Activated naive CD4-positive, alpha-beta T cell (primary cell): ENCODE data around the gene STK39.

Experiments
- DNase-seq, 4 experiments: peaks; one replicate each; lab custom pipeline; 2025; lab: John Stamatoyannopoulos, UW

The STK39 gene

DNA sequence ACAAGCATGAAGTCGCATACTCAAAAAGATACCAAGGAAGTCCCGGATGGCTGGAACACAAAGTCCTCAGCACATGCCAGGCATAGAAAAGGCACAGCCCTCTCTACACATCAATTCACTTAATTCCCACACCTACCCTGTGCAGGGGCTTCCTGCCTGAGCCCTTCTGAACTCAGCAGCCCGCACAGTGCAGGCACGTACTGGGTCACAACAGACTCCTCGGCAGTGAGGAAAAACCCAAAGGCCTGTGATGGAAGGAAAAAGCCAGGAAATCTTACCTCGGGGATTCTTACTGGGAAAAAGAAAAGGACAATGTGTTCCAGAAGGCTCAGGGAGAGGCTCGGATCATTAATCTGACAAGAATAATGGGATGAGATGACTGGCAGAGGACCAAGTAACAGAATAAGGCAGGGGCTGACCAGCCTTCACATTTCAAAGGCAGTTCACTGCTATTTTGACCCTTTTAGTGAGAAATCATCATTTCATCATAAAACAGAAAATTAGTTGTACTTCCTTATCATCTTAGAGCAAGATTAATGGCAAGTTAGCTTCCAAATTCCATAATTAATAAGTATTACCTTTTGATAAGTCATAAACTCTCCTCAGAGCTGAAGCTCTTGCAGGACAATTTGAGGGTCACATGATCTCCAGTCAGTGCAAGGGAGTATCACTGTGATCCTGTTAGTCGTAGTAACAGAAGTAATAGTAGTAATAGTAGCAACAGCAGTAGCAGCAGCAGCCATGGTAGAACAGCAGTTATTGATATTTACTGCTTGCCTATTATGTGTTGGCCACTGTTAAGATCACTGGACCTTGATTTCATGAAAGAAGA lies 87.4 kb downstream of the STK39 start:
- no peak for DNase-seq

DNA sequence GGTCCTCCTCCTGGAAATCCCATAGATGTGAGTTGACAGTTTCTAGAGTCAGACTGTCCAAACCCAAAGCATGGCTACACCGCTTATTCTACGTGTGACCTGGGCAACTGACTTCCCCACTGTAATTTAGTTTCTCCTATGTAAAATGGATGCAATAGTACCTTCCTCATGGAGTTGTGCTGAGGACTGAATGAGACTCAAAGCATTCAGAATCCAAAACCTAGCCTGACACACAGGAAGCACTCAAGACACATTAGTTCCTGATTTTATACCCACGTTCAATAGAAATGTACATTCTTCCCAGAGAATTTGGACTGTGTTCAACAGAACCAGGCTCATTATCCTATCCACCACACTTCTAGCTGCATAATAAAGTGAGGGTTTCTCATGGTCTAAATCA lies 88.8 kb downstream of the STK39 start:
- DNase-seq: no peak

DNA sequence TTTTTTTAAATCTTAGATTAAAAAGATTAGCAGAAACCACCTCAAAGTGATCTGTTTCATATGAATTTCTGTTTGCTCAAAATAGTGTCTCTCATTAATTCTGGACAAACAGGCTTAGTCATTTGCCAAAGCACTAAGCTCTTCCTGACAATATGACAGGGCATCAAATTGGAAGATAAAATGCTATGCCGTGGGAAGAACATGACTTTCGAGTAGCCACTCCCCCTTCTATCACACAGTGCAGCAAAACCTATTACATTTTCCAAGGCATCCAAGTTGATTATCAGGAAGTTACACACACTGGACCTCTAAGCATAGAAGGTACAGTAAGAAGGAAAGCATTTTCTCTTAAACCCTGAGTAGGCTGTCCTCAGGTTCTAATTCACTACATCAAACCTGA lies 89.5 kb downstream of the STK39 start:
- DNase-seq: no peak

DNA sequence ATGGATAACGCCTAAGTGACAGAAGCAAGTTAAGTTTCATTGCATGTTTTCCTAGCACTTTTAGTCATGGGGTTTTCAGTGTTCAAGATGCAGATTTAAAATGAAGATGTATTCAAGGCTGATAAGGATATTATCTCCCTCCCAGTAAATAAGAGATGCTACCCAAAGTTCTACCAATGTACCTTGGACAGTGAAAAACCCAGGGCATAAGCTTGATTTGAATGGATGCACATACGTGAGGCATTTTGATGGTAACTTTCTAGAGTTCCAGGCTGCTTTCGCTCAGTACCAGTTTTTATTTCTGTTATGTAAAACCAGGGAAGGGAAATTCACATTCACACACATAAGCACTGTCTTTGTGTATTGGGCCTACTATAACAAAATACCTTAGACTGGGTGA lies 90.3 kb downstream of the STK39 start:
- DNase-seq: no peak

DNA sequence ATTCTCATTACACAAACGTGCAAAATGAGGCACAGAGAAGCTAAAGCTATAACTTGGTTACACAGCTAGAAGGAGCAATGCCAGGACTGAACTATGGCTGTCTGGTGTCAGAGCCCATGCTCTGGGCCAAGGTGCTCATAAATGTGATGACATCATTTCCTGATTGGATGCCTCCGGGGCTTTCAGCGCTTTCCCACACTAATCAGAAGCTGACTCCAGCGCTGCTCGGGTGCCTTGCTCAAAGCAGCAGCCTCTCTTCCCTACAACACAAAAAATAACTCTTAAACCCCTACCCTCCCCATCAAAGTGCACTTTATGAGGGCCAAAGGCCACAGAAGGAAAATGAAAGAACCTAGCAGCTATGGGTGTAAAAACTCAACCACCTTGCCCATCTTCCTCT lies 90.7 kb downstream of the STK39 start:
- no peak for DNase-seq

DNA sequence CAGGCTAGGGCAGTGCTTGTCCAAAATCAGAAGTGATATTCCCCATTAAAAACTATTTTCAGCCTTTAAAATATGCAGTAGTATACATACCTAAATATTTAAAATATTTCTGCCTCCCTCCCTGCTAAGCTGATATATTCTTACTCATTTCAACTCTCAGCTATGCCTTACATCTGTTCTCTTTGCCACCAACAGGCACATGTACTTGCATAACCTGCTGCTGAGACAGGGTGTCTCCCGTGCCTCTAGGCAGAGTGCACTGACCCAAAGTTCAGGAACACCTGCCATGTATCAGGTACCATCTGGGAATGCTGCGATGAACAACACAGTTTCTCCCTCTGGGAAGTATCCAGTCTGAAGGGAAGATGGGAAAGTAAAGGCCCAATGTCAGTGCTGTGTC lies 91.7 kb downstream of the STK39 start:
- DNase-seq: no peak

DNA sequence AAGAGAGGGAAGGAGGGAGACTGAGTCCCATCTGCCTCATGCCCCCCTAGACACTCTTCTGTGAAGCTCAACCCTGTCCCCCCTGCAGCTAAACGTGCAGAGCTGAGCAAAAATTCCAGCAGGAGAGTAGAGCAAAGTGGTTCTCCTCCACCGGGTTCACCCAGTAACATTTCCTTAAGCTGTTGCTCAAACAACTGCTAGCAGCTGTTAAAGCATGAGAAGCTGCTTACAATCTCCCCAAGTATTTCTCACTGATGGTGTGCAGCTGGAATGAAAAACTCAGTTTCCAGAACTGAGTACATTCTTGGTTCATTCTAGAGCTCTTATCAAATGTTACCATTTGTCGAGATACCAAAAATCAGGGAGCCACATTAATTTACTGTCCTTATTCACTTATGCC lies 92.3 kb downstream of the STK39 start:
- DNase-seq: no peak

DNA sequence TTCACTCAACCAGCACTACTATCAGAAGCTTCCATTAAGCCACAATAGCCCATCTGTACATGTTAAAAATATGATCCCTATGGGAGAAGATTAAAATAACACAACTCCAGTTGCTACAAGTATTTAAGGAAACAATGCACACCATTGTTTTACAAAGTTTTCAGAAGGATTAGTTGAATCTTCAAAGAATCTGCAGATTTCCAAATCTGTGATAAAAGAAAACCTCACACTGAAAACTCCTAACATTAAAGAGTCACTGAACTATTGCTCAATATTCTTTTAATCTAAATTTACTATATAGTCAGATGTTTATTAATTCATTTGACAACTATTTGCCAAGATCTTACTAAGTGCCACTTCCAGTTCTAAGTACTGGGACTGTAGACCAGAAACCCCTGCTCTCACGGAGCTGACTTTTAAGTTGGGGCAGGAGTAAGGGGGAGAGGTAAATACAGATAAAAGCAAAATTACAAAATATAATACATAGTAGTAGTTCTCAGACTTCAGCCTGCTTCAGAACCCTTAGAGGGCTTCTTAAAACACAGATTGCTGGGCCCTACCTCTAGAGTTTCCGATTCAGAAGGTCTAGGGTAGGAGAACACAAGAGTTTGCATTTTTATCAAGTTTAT lies 94.4 kb downstream of the STK39 start:
- no peak for DNase-seq

DNA sequence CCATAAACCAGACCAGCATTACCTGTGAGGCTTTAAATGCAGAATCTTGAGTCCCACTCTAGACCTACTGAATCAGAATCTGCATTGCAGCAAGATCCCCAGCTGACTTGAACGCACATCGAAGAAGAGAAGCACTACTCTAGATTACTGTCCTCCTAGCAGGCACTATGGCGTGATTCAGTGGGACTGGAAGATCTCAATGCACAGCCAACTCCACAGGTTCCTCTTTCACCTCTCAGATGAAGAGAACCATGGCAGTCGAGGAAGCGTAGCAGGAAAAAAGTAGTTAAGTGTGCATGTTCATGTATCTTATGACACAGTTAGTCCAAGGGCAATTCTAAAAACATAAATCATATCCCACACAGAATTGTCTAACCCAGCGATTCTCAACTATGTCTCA lies 97.4 kb downstream of the STK39 start:
- DNase-seq: no peak

DNA sequence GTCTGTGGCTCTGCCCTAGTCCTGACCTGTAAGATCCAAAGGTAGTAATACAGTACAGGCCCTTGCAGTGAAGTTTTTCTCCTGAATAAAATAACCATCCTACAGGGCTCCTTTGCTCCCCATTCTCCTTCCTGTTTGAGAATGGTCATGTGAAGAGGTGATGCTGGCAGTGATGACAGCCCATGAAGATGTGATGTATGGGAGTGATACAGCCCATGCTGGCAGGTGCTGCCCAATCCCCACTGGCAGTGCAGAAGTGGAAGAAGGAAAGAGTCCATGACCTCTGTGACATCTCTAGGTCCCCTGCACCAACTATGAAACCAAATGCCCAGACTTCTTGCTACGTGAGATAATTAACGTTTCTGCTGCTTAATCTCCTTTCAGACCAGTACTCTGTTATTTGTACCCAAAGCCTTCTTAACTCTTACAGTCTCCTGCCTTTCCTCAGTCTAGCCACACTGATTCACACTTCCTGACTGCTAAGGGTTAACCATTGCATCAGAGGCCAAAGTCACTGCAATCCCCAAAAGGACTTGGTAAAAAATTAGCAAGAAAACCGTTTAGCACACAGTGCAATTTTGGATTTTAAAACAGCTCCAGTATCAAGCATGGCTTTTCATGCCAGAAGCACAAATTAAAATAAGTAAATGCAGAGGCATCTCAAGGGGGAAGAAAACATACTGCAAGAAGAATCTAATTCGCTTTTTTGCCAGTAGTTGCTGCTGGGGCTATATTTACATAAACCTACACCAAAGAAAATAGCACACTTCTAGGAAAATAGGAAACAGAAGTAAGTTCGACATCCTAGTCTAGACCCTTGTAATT lies 98.0 kb downstream of the STK39 start:
- no peak for DNase-seq

DNA sequence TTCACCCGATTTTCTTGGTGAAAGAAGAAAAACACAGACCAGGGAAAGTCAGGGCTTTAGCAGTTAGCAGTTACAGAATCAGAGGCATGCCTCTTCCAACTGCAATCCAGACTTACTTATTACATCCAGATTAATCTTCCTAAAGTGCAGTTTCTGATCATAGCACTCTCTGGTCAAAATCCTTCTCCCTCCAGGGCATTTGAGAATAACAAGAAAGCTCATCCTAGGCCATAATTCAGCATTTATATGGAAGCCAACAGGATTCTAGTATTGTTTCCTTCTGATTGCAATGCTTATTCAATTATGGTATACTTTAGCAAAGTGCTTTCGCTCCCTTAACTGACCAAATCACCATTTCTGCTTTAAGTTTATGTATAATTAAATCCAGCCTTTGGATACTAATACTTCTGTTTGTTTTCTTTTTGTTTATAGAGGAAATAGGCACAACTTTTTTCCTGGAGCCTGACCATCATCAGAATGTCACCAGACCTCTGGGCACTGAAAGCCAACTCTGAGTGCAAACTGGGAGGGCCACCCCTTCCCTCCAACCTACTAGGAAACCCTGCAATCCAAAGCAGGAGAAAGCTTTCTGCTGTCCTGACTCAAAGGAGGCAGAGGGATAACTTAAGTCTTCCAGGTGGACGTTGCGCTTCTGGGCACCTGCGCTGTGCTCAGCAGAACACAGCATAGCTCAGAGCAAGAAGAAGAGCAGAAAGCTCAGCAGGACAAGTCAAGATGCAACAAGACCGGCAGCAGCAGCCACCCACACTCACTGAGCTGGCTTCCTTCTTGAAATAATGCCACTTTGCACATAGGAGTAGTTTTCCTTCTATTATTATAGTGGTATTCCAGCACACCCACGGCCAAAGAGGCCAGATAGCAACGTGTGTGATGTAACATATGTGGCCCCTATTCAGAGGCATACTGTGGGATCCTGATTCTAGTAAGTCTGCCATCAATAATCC lies 99.3 kb downstream of the STK39 start:
- no peak for DNase-seq

DNA sequence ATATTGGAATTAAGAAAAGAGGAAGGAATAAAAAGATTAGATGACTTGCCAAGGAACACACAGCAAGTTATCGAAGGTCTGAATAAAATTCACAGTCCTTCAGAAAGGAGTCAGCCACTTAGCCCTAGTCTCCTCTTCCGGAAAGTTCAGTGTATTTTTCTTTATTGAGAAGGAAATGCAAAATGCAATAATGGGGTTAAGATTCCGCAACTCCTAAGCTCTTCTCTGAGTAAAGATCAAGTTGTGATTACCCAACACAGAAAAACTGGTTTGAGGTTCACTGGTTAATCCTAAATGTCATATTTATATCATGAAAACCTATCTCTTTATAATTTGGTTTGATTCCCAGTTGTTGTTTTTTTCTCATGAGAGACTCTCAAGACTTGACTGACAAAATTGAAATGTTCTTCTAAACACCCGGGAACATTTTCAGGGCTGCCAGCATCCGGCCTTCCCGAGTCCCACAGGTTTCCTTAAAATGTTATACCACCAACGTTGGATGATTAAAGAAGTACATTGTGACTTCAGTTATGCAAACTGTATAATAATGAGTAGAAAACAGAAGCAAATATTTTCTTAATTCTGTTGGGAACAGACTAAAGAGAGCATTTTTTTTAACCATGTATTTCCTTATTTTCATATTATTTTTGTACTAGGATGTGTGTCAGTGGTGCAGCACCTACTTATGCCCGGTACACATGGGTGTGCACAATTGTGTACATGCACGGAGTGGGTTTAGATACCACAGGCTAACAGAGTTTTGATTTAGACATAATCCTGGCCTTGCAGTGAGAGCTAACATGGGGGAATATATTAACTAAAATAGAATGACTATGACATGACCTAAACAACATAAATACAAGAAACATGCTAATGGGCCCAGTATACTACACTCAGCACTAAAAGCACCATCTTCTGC lies 100.2 kb downstream of the STK39 start:
- DNase-seq: no peak

DNA sequence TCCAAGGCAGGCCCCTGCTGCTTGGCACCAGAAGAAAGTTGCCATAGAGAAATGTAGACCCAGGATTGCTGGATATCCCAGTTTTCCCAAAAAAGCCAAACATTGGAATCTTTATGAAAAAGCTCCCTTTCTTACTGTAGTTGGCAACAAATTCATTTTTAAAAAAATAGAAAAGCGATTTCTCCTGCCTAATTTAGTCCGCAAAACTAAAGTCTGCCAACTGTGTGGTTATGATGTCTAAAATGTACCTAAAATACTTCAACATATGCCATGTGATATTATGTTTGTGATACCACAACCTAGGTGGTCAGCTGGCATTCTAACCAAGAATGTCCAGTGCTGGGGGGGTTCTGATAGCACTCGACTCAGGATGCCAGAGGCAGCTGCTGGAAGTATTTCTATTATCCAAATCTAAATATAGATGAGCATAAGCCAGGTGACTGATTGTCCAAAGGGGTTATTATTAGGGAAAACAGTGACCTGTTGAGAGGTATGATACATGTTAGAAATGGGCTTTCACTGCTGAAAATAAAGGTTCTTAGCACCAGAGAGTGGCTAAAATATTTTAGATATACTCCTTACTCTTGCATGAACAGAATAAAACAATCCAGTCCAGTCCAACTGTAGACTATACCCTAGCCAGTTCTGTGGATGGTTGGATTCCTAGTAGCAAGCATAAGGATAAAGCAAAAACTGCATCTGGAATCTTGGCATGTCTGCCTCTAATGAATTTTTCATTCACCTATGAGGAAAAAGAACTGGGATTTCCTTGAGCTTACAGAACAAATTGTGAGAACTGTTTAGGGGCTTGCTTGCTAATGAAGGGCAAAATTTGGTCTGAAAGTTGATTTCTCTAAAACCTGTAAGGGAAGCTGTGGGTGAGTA lies 101.7 kb downstream of the STK39 start:
- DNase-seq: no peak

DNA sequence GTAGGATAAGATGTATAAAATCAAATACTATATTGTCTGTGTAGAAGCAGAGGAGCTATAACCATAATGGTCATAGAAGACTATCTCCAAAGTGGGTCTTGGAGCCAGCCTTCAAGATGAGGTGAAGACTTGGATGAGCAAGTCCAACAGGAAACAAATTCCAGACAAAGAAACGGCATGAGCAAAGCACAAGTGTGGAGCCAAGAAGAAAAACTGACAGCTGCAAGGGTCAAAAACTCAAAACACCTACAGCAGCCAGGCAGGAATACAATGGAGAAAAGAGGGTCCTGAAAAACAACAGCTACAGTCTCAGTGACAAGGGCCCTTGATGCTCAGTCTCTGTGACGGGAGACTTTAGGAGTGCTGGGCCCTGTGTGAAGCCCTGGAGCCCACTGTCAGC lies 102.4 kb downstream of the STK39 start:
- no peak for DNase-seq

DNA sequence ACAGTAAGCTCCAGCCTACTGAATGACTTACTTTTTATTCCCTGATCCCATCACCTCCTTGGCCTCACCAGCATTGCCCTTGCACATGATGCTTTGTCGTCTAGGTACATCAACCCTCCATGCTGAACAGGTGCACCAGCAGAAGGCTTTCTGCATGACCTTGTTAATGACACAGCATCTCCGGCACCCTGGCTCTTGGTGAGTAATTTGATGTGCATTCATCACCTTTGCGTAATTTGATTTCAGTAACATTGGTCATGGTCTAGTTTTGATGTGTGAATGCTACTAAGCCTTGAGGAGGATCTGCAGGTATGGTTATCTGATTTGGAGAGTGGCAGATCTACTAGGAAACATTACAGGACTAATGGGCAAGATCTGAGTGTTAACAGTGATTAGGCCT lies 103.6 kb downstream of the STK39 start:
- DNase-seq: no peak

DNA sequence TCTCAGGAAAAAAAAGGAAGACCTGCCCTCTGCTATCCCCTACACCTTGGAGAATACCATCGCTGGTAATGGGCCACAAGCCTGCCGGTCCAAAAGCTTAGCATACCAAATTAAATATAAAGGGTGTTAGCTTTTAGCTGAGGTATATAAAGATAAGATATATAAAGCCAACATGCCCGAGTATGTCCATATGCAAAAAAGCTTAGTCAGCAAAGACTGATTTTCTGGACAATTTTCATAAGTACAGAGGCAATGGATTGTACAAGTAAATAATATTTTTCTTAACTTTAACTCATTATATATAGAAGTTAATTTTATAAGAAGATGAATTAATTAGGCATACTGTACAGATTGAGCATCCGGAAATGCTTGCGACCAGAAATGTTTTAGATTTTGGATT lies 106.5 kb downstream of the STK39 start:
- no peak for DNase-seq

DNA sequence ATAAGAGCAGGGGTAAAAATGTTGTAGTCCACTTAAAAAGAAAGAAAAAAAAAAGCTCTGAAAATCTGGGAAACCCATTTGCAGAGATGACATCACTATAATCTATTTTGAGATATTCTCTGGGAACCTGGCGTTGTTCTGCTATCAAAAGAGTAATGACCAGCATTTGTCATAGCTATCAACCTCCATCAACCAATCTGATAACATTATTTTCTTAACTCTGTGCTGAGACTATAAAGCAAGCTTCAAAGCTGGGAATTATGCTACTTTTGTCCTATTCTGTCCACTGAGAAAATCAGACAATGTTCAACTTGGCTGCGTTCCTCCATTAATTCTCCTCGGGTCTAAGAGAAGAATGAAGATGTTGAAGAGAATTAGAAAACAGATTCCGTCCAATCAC lies 107.5 kb downstream of the STK39 start:
- DNase-seq: no peak

DNA sequence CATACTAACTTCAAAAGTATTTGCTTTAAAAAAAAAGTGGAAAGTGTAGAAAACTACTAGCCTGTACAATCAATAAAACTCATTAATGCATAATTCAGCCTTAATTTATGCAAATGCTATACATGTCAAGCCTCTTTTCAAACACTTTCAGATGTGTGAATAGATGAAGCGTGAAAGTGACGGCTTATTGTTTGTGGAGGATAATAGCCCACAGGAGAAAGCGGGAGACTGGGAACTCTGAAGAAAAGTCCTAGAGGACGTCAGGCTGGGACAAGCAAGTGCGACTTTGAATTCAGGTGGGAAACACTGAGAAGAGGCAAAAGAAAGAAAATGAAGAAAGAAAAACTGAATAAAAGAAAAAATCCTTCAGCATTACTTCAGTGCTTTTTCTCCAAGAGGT lies 108.5 kb downstream of the STK39 start:
- no peak for DNase-seq

DNA sequence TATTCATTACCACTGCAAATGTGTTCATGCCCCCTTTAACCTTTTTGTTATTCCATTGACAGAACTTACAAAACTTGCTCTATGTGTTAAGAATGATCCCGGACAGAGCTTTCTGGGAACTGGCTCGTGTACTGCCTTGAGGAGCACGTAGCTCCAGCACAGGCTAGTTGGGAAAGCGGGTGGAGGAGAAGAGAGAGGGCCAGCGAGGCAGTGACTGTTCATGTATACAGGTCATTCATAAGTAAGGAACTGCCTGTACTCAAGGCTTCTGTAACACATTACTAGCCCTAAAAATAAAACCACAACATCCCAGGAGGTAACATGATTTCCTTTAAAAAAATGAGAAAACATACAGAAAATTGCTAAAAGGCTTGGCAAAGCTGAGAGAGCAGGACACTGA lies 109.0 kb downstream of the STK39 start:
- no peak for DNase-seq
